ENCODE data around the gene WAPL.

DNA sequence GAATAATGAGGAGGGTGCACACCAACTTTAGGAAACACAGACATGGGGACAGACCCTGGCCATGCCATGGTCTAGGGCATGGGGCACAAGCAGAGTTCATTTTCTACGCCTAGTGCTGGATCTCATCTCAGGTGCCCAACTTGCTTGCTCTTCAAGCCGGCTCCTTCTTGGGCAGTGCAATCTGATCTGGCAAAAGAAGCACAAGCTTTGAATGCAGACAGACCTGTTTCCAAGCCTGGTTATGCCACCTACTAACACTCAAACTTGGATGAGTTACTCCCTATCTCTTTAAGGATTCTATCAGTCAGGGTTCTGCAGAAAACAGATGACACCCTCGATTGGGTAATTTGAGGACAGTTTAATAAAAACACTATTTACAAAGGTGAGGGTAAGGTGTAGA lies 34.9 kb upstream of the WAPL start:
- TF ChIP-seq POLR2A (IDR thresholded peaks at IDR 0.05; ENCODE audit: extremely low read depth, insufficient read length), result no peak
- TF ChIP-seq, protein P1, sequence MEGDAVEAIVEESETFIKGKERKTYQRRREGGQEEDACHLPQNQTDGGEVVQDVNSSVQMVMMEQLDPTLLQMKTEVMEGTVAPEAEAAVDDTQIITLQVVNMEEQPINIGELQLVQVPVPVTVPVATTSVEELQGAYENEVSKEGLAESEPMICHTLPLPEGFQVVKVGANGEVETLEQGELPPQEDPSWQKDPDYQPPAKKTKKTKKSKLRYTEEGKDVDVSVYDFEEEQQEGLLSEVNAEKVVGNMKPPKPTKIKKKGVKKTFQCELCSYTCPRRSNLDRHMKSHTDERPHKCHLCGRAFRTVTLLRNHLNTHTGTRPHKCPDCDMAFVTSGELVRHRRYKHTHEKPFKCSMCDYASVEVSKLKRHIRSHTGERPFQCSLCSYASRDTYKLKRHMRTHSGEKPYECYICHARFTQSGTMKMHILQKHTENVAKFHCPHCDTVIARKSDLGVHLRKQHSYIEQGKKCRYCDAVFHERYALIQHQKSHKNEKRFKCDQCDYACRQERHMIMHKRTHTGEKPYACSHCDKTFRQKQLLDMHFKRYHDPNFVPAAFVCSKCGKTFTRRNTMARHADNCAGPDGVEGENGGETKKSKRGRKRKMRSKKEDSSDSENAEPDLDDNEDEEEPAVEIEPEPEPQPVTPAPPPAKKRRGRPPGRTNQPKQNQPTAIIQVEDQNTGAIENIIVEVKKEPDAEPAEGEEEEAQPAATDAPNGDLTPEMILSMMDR (IDR thresholded peaks at IDR 0.05; ENCODE audit: low read depth, low read length), result no peak

Data from NB4 (cell line).